Stimulated activated CD8-positive, alpha-beta memory T cell treated with anti-CD3 and anti-CD28 coated beads, Interleukin-4, amount 100 ng/mL, for 4 hours (primary cell): ENCODE measurements around the gene AIF1L.

Experiments used
- DNase-seq, 2 donors: peaks; one replicate each; pipeline ENCODE4 v3.0.0-alpha.2; 2020; ENCODE audit warnings: low read depth in 2 of 2, low spot score in 1 of 2

AIF1L gene

GRCh38 chr9:131096269-131097125 lies at the start of gene AIF1L:
Gene AIF1L (plus strand): TSS chr9:131096531. CDS start chr9:131096630, 99 bp downstream.
- peak in 1 of 2 donors; percentile 12 for DNase-seq

- DNase-seq, result peak; percentile 26 to 38
Observed at GRCh38 chr9:131046581-131047202, 49.6 kb upstream of the AIF1L start.

- no peak for DNase-seq
Observed at GRCh38 chr9:131048332-131048731, 48.0 kb upstream of the AIF1L start.

GRCh38 chr9:131048820-131049219 lies 47.5 kb upstream of the AIF1L start:
- DNase-seq, result no peak

- DNase-seq, result no peak
Observed at GRCh38 chr9:131049829-131050715, 46.3 kb upstream of the AIF1L start.

GRCh38 chr9:131050831-131051230 lies 45.5 kb upstream of the AIF1L start:
- DNase-seq, result no peak

- DNase-seq, result no peak
Observed at GRCh38 chr9:131051592-131052517, 44.5 kb upstream of the AIF1L start.

- DNase-seq, result no peak
Observed at GRCh38 chr9:131053896-131054295, 42.4 kb upstream of the AIF1L start.

GRCh38 chr9:131056781-131057506 lies 39.4 kb upstream of the AIF1L start:
- no peak for DNase-seq

- no peak for DNase-seq
Observed at GRCh38 chr9:131060900-131061630, 35.3 kb upstream of the AIF1L start.

GRCh38 chr9:131062969-131063368 lies 33.4 kb upstream of the AIF1L start:
- no peak for DNase-seq

- no peak for DNase-seq
Observed at GRCh38 chr9:131065599-131065998, 30.7 kb upstream of the AIF1L start.

- DNase-seq, result no peak
Observed at GRCh38 chr9:131067625-131068024, 28.7 kb upstream of the AIF1L start.

GRCh38 chr9:131068076-131068816 lies 28.1 kb upstream of the AIF1L start:
- no peak for DNase-seq

- no peak for DNase-seq
Observed at GRCh38 chr9:131069699-131070098, 26.6 kb upstream of the AIF1L start.

- DNase-seq, result no peak
Observed at GRCh38 chr9:131072107-131072870, 24.0 kb upstream of the AIF1L start.

- DNase-seq, result no peak
Observed at GRCh38 chr9:131072871-131073237, 23.5 kb upstream of the AIF1L start.
